ENCODE measurements around the gene FGGY.

Gene FGGY

DNA sequence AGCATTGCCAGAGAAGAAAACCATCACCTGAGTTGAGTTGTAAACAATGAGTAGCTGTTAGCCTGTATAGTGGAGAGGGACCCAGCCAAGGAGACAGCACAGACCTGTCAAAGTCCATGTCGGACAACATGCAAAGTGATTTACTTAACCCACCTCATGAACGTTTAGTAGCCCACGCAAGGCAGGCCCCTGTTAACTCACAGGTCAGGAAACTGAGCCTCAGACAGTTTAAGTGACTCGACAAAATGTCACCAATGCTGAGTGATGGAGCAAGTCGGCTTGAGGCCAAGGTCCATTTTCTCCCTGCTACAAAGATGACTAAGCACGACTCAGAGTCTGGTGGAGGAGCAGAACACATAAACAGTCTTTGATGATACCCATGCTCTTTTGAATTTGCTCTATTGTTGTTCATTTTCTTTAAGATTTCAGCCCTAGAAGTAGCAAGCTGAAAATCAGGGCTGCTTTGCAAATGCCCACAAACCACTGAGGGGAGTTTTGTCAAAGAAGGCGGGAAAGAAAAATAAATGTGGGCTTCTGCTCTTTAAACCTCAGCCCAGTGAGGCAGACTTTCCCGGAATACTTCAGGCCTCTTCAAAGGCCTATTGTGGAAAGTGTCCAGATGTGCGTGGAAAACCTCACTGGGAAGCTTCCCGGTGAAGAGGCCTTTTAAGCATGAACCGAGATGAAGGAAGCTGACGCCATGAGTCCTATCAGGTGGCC lies 434.0 kb downstream of the FGGY start:
- Histone ChIP-seq H3K9me3 (ENCODE audit: control insufficient read depth, insufficient read depth, low read depth, low read length) (no peaks in the 10 kb centered on the region), H3K4me3 (ENCODE audit: low read depth, low read length) (no peak overlapping the region), H3K36me3 (ENCODE audit: control insufficient read depth in 2 of 2, insufficient read depth in 1 of 2, low read length in 2 of 2) (no peaks in the 10 kb centered on the region), H3K27ac (ENCODE audit: extremely low read depth, low read depth, low read length) (no peak overlapping the region), H3K4me1 (ENCODE audit: control insufficient read depth, insufficient read depth, low read length) (no peaks in the 10 kb centered on the region)
- POLR2A ChIA-PET, result no interaction called here
- CTCF ChIA-PET, result interaction anchor here (0.9 kb wide), 3 partner anchors 21 to 1184 kb away, joined by 3 to 4 read pairs (median 3); partner anchors contain the start of gene OMA1
- peak; percentile 77 for TF ChIP-seq FEZF1 (tag by site-specific recombination; IDR thresholded peaks at IDR 0.05)
- TF ChIP-seq, protein P1, sequence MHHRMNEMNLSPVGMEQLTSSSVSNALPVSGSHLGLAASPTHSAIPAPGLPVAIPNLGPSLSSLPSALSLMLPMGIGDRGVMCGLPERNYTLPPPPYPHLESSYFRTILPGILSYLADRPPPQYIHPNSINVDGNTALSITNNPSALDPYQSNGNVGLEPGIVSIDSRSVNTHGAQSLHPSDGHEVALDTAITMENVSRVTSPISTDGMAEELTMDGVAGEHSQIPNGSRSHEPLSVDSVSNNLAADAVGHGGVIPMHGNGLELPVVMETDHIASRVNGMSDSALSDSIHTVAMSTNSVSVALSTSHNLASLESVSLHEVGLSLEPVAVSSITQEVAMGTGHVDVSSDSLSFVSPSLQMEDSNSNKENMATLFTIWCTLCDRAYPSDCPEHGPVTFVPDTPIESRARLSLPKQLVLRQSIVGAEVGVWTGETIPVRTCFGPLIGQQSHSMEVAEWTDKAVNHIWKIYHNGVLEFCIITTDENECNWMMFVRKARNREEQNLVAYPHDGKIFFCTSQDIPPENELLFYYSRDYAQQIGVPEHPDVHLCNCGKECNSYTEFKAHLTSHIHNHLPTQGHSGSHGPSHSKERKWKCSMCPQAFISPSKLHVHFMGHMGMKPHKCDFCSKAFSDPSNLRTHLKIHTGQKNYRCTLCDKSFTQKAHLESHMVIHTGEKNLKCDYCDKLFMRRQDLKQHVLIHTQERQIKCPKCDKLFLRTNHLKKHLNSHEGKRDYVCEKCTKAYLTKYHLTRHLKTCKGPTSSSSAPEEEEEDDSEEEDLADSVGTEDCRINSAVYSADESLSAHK (tag by site-specific recombination; IDR thresholded peaks at IDR 0.05), result no peak

DNA sequence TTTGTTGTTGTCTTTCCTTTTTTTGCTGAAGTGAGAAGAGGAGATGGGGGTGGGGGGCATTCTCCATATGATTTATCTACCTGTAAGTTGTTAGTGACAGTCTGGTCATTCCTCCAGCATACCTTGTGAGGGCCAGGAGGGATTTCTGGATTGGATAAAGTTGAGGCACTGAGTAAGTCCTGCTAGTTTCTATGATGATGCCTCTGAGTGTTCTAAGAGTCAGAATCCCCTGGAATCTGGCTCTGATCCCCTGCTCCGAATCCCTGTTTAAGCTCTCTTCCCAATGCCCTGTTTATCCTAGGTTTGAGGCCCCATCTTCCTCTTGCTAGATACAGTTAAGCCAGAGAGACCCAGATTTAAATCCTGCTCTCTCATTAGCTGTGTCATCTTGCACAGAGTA lies 434.7 kb downstream of the FGGY start:
- POLR2A ChIA-PET, result no interaction called here
- Histone ChIP-seq H3K9me3 (ENCODE audit: control insufficient read depth, insufficient read depth, low read depth, low read length) (no peaks in the 10 kb centered on the region), H3K4me3 (ENCODE audit: low read depth, low read length) (no peak overlapping the region), H3K27ac (ENCODE audit: extremely low read depth, low read depth, low read length) (no peak overlapping the region), H3K36me3 (ENCODE audit: control insufficient read depth in 2 of 2, insufficient read depth in 1 of 2, low read length in 2 of 2) (no peaks in the 10 kb centered on the region), H3K4me1 (ENCODE audit: control insufficient read depth, insufficient read depth, low read length) (no peaks in the 10 kb centered on the region)
- CTCF ChIA-PET, result interaction anchor here (0.9 to 1.0 kb wide), 3 partner anchors 13 to 1185 kb away, joined by 3 to 4 read pairs (median 3); partner anchors contain the start of gene OMA1
- TF ChIP-seq, protein P2, sequence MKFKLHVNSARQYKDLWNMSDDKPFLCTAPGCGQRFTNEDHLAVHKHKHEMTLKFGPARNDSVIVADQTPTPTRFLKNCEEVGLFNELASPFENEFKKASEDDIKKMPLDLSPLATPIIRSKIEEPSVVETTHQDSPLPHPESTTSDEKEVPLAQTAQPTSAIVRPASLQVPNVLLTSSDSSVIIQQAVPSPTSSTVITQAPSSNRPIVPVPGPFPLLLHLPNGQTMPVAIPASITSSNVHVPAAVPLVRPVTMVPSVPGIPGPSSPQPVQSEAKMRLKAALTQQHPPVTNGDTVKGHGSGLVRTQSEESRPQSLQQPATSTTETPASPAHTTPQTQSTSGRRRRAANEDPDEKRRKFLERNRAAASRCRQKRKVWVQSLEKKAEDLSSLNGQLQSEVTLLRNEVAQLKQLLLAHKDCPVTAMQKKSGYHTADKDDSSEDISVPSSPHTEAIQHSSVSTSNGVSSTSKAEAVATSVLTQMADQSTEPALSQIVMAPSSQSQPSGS (tag by site-specific recombination; IDR thresholded peaks at IDR 0.05; ENCODE audit: low read depth), result no peak
- TF ChIP-seq YY2 (tag by site-specific recombination; IDR thresholded peaks at IDR 0.05) (no peak), ZNF658 (tag by site-specific recombination; IDR thresholded peaks at IDR 0.05) (no peak), ZNF785 (tag by site-specific recombination; IDR thresholded peaks at IDR 0.05) (no peak), HOXC10 (CRISPR knock-in tag; IDR thresholded peaks at IDR 0.05) (no peak), ZIC2 (tag by site-specific recombination; IDR thresholded peaks at IDR 0.05) (no peak), ZNF311 (tag by site-specific recombination; IDR thresholded peaks at IDR 0.05; ENCODE audit: borderline replicate concordance) (no peak), ZNF560 (tag by site-specific recombination; IDR thresholded peaks at IDR 0.05; ENCODE audit: borderline replicate concordance) (no peak), MEIS1 (CRISPR knock-in tag; IDR thresholded peaks at IDR 0.05; ENCODE audit: borderline replicate concordance) (no peak), ZNF623 (tag by site-specific recombination; IDR thresholded peaks at IDR 0.05) (no peak), ZSCAN23 (tag by site-specific recombination; IDR thresholded peaks at IDR 0.05) (no peak), ZNF561 (tag by site-specific recombination; IDR thresholded peaks at IDR 0.05; ENCODE audit: borderline replicate concordance) (no peak), ZNF394 (tag by site-specific recombination; IDR thresholded peaks at IDR 0.05; ENCODE audit: borderline replicate concordance) (no peak), ZNF146 (tag by site-specific recombination; IDR thresholded peaks at IDR 0.05) (no peak), ZFP3 (tag by site-specific recombination; IDR thresholded peaks at IDR 0.05; ENCODE audit: low read depth) (no peak)
- TF ChIP-seq, protein P3, sequence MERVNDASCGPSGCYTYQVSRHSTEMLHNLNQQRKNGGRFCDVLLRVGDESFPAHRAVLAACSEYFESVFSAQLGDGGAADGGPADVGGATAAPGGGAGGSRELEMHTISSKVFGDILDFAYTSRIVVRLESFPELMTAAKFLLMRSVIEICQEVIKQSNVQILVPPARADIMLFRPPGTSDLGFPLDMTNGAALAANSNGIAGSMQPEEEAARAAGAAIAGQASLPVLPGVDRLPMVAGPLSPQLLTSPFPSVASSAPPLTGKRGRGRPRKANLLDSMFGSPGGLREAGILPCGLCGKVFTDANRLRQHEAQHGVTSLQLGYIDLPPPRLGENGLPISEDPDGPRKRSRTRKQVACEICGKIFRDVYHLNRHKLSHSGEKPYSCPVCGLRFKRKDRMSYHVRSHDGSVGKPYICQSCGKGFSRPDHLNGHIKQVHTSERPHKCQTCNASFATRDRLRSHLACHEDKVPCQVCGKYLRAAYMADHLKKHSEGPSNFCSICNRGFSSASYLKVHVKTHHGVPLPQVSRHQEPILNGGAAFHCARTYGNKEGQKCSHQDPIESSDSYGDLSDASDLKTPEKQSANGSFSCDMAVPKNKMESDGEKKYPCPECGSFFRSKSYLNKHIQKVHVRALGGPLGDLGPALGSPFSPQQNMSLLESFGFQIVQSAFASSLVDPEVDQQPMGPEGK (tag by site-specific recombination; IDR thresholded peaks at IDR 0.05), result no peak
- TF ChIP-seq, protein P4, sequence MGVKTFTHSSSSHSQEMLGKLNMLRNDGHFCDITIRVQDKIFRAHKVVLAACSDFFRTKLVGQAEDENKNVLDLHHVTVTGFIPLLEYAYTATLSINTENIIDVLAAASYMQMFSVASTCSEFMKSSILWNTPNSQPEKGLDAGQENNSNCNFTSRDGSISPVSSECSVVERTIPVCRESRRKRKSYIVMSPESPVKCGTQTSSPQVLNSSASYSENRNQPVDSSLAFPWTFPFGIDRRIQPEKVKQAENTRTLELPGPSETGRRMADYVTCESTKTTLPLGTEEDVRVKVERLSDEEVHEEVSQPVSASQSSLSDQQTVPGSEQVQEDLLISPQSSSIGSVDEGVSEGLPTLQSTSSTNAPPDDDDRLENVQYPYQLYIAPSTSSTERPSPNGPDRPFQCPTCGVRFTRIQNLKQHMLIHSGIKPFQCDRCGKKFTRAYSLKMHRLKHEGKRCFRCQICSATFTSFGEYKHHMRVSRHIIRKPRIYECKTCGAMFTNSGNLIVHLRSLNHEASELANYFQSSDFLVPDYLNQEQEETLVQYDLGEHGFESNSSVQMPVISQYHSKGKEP (tag by site-specific recombination; IDR thresholded peaks at IDR 0.05), result no peak

Measured in HEK293 (cell line).